ENCODE data around the gene PCNX3. TPM values are rescaled to one million over a fixed set of nuclear protein-coding genes. Genes with fewer than 3 reads are reported as not detected.

Gene PCNX3
- polyA plus RNA-seq, 3 donors: 35.5 to 43.8 (median 39.2) TPM

GRCh38 chr11:65579291-65579690 lies 36.3 kb upstream of the PCNX3 start:
- no peak for DNase-seq

- DNase-seq: no peak
Observed at GRCh38 chr11:65580031-65580692, 35.4 kb upstream of the PCNX3 start.

- no peak for DNase-seq
Observed at GRCh38 chr11:65580756-65581155, 34.8 kb upstream of the PCNX3 start.

- DNase-seq: no peak
Observed at GRCh38 chr11:65581928-65582327, 33.6 kb upstream of the PCNX3 start.

- no peak for DNase-seq
Observed at GRCh38 chr11:65583589-65583988, 32.0 kb upstream of the PCNX3 start.

GRCh38 chr11:65584106-65584505 lies 31.5 kb upstream of the PCNX3 start:
- DNase-seq: no peak

- DNase-seq: no peak
Observed at GRCh38 chr11:65584723-65585171, 30.8 kb upstream of the PCNX3 start.

GRCh38 chr11:65585396-65586246 lies 30.0 kb upstream of the PCNX3 start:
- DNase-seq: no peak

GRCh38 chr11:65586247-65586630 lies 29.3 kb upstream of the PCNX3 start:
- no peak for DNase-seq

GRCh38 chr11:65586676-65587075 lies 28.9 kb upstream of the PCNX3 start:
- no peak for DNase-seq

- no peak for DNase-seq
Observed at GRCh38 chr11:65588199-65589054, 27.1 kb upstream of the PCNX3 start.

GRCh38 chr11:65589444-65590239 lies 25.9 kb upstream of the PCNX3 start:
- no peak for DNase-seq

- DNase-seq: no peak
Observed at GRCh38 chr11:65590240-65590738, 25.3 kb upstream of the PCNX3 start.

- DNase-seq: no peak
Observed at GRCh38 chr11:65591939-65592857, 23.4 kb upstream of the PCNX3 start.

- no peak for DNase-seq
Observed at GRCh38 chr11:65592858-65593517, 22.6 kb upstream of the PCNX3 start.

GRCh38 chr11:65593518-65594414 lies 21.8 kb upstream of the PCNX3 start:
- DNase-seq: no peak

- no peak for DNase-seq
Observed at GRCh38 chr11:65595131-65595530, 20.4 kb upstream of the PCNX3 start.

- DNase-seq: no peak
Observed at GRCh38 chr11:65595543-65596281, 19.9 kb upstream of the PCNX3 start, which contains the start of gene KCNK7. Gene KCNK7 (minus strand): TSS chr11:65595800. CDS start chr11:65595772, 28 bp downstream.

Data from renal pelvis (tissue), 4 donors.